HepG2 (cell line): ENCODE measurements around the gene TMEM184C. TPM values are rescaled to one million over a fixed set of nuclear protein-coding genes. Genes with fewer than 3 reads are reported as not detected.

ENCODE experiments used
- ATAC-seq: fragments of 200-7000 bp; cut with Tn5 transposase; 3 replicates; pipeline ENCODE4 v1.9.1; 2020; ENCODE audit warnings: mild to moderate bottlenecking, moderate library complexity
- BruUV-seq: library from RNA; stranded (reverse); fragments of 400-500 nt; replicated peaks from 2 replicates; lab custom pipeline; 2021; lab: Mats Ljungman, UMichigan
- CTCF ChIA-PET: fragments of 300-600 bp; formaldehyde crosslinking; extraction: SDS; loops from one replicate; lab custom pipeline; 2021; ENCODE audit warnings: low total read pairs, inconsistent platforms, low intra/inter-chr PET ratio; lab: Yijun Ruan, JAX
- POLR2A ChIA-PET: fragments of 350-600 bp; sonication (Branson Sonifier 250); formaldehyde crosslinking; loops from one replicate; lab custom pipeline; 2020; ENCODE audit warnings: antibody characterized with exemption, inconsistent platforms; lab: Yijun Ruan, JAX
- DNase-seq: peaks from one replicate; pipeline ENCODE4 v3.0.0-alpha.2; 2015; ENCODE audit warnings: low spot score
- FAIRE-seq: peaks from 3 replicates; lab custom pipeline; 2011; peaks lifted over from hg19 to GRCh38; lab: Jason Lieb, UNC
- H2AFZ ChIP-seq: one replicate; pipeline ENCODE4 v1.6.1; 2011; ENCODE audit warnings: low read length, inconsistent platforms
- H3K27ac ChIP-seq: fragments of 300-600 bp; 3 replicates; pipeline ENCODE4 v1.8.0; 2011; ENCODE audit warnings: mixed run types, mild to moderate bottlenecking, mixed read lengths, low read length, inconsistent platforms; ENCODE audit not compliant: insufficient read depth; ENCODE audit errors: extremely low read length
- H3K27me3 ChIP-seq, 2 experiments: fragments of 200-600 bp in 1 of 2; 2 replicates in 1 of 2; 3 replicates in 1 of 2; pipeline versions ENCODE4 v1.6.0 to v1.8.0; 2011; ENCODE audit warnings: low read length in 2 of 2, mild to moderate bottlenecking in 2 of 2, moderate library complexity in 2 of 2, inconsistent platforms in 1 of 2; ENCODE audit not compliant: insufficient read depth in 2 of 2, control insufficient read depth in 1 of 2
- H3K36me3 ChIP-seq, 2 experiments: fragments of 200-600 bp in 1 of 2; replicated peaks in 1 of 2; 2 replicates in 1 of 2; 3 replicates in 1 of 2; pipeline versions ENCODE4 v1.5.1 to v1.8.0; 2011; ENCODE audit warnings: low read length in 2 of 2, inconsistent platforms in 1 of 2; ENCODE audit not compliant: insufficient read depth in 2 of 2, control insufficient read depth in 1 of 2
- H3K4me1 ChIP-seq: 2 replicates; pipeline ENCODE4 v1.5.1; 2012; ENCODE audit warnings: low read length, inconsistent platforms; ENCODE audit not compliant: insufficient read depth
- H3K4me2 ChIP-seq: 2 replicates; pipeline ENCODE4 v1.6.0; 2011; ENCODE audit warnings: low read depth, low read length, inconsistent platforms
- H3K4me3 ChIP-seq, 3 experiments: fragments of 200-600 bp in 1 of 3; sonication (generic), shearing (Covaris generic) in 1 of 3; replicated peaks in 1 of 3; 2 replicates each; pipeline ENCODE4 v1.5.1; 2011 to 2016; ENCODE audit warnings: low read length in 3 of 3, inconsistent platforms in 2 of 3, low read depth in 2 of 3, mild to moderate bottlenecking in 2 of 3, control low read depth in 1 of 3, mixed read lengths in 1 of 3; ENCODE audit not compliant: insufficient read depth in 1 of 3
- H3K79me2 ChIP-seq: one replicate; pipeline ENCODE4 v1.6.1; 2011; ENCODE audit warnings: low read length, inconsistent platforms; ENCODE audit not compliant: insufficient read depth
- H3K9ac ChIP-seq: 2 replicates; pipeline ENCODE4 v1.6.0; 2011; ENCODE audit warnings: mild to moderate bottlenecking, low read depth, low read length, inconsistent platforms; ENCODE audit not compliant: insufficient read depth
- H3K9me3 ChIP-seq: 2 replicates; pipeline ENCODE4 v1.5.1; 2012; ENCODE audit warnings: mild to moderate bottlenecking, low read length
- H4K20me1 ChIP-seq: 2 replicates; pipeline ENCODE4 v1.6.0; 2011; ENCODE audit warnings: inconsistent platforms, mild to moderate bottlenecking, low read length, moderate library complexity; ENCODE audit not compliant: insufficient read depth
- CBFB ChIP-seq: sonication (generic); formaldehyde crosslinking; IDR thresholded peaks from 2 replicates; pipeline ENCODE4 v1.4.0; 2020; ENCODE audit warnings: missing genetic modification reagents
- HMG20B ChIP-seq: conservative IDR thresholded peaks from 2 replicates; pipeline ENCODE4 v1.6.1; 2016; ENCODE audit warnings: missing genetic modification reagents, missing compliant biosample characterization
- HNRNPH1 ChIP-seq: fragments of 200-400 bp; formaldehyde crosslinking; optimal IDR thresholded peaks from 2 replicates; pipeline ENCODE3; 2017; ENCODE audit warnings: mild to moderate bottlenecking, low read depth, low read length
- HNRNPUL1 ChIP-seq: fragments of 200-400 bp; formaldehyde crosslinking; IDR thresholded peaks from 2 replicates; pipeline ENCODE4 v1.6.1; 2017; ENCODE audit warnings: low read depth, mild to moderate bottlenecking, low read length, moderate library complexity
- IKZF4 ChIP-seq: sonication (generic); formaldehyde crosslinking; IDR thresholded peaks from 2 replicates; pipeline ENCODE4 v1.5.1; 2020; ENCODE audit warnings: borderline replicate concordance, mild to moderate bottlenecking, low read depth, missing genetic modification reagents; ENCODE audit errors: not compliant biosample characterization
- IRF2 ChIP-seq: IDR thresholded peaks from 2 replicates; pipeline ENCODE4 v1.6.1; 2018; ENCODE audit warnings: missing genetic modification reagents, missing compliant biosample characterization
- MTF2 ChIP-seq: sonication (generic); formaldehyde crosslinking; IDR thresholded peaks from 2 replicates; pipeline ENCODE4 v1.5.0; 2020; ENCODE audit warnings: missing genetic modification reagents, borderline replicate concordance
- NONO ChIP-seq, 2 experiments: fragments of 450-650 bp in 1 of 2; sonication (generic) in 1 of 2; formaldehyde crosslinking in 1 of 2; IDR thresholded peaks in 1 of 2; conservative IDR thresholded peaks in 1 of 2; 2 replicates each; pipeline versions ENCODE4 v1.6.1 to v1.8.0; 2017 to 2022; ENCODE audit warnings: mild to moderate bottlenecking in 1 of 2, missing genetic modification reagents in 1 of 2, moderate library complexity in 1 of 2
- PITX1 ChIP-seq: sonication (generic); formaldehyde crosslinking; IDR thresholded peaks from 2 replicates; pipeline ENCODE4 v1.5.1; 2020; ENCODE audit warnings: mild to moderate bottlenecking, missing genetic modification reagents
- SATB2 ChIP-seq: sonication (generic); formaldehyde crosslinking; IDR thresholded peaks from 2 replicates; pipeline ENCODE4 v1.5.0; 2020; ENCODE audit warnings: missing genetic modification reagents
- SETDB1 ChIP-seq: sonication (generic); formaldehyde crosslinking; IDR thresholded peaks from 2 replicates; pipeline ENCODE4 v1.5.1; 2020; ENCODE audit warnings: missing genetic modification reagents, mild to moderate bottlenecking, borderline replicate concordance
- ZBTB8A ChIP-seq: sonication (generic); formaldehyde crosslinking; IDR thresholded peaks from 2 replicates; pipeline ENCODE4 v1.4.0; 2020; ENCODE audit warnings: mild to moderate bottlenecking, low read depth, missing genetic modification reagents, borderline replicate concordance
- ZEB1 ChIP-seq: IDR thresholded peaks from 2 replicates; pipeline ENCODE4 v1.6.1; 2012; ENCODE audit warnings: mild to moderate bottlenecking, low read depth, inconsistent platforms; ENCODE audit not compliant: insufficient replicate concordance
- ZFP41 ChIP-seq: sonication (generic); formaldehyde crosslinking; IDR thresholded peaks from 2 replicates; pipeline ENCODE4 v1.4.0; 2020; ENCODE audit warnings: mild to moderate bottlenecking, missing genetic modification reagents, borderline replicate concordance
- ZFY ChIP-seq: sonication (generic); formaldehyde crosslinking; IDR thresholded peaks from 2 replicates; pipeline ENCODE4 v1.4.0; 2020; ENCODE audit warnings: missing genetic modification reagents
- ZNF382 ChIP-seq: sonication (generic); formaldehyde crosslinking; IDR thresholded peaks from 2 replicates; pipeline ENCODE4 v1.5.0; 2020; ENCODE audit warnings: missing genetic modification reagents, mild to moderate bottlenecking, borderline replicate concordance
- WGBS: methylation state at CpG from one replicate; pipeline ENCODE4 v1.1.6; 2017; ENCODE audit warnings: low lambda C conversion rate; 5-methylcytosine and 5-hydroxymethylcytosine counted together
- in situ Hi-C: cut with HindIII; loops from 2 replicates; pipeline ENCODE4 v1.10.0; 2017; ENCODE audit warnings: low pct_unique_long_range_greater_than_20kb; ENCODE audit not compliant: extremely low pct_ligation_motif_present
- intact Hi-C: fragments of 100-400 bp; cut with micrococcal nuclease; formaldehyde crosslinking; loops from one replicate; pipeline ENCODE4 v1.10.0; 2022; ENCODE audit not compliant: unreplicated experiment
- polyA plus RNA-seq, 8 experiments: library from polyadenylated mRNA; depleted of rRNA in 3 of 8; stranded (reverse) in 7 of 8; unstranded in 1 of 8; fragments of >200 nt; fragmentation: Illumina TruSeq in 4 of 8; extraction: Trizol in 4 of 8; gene quantifications; 2 replicates each; pipeline versions ENCODE4 v1.2.1 to v1.2.3, GENCODE V29; 2011 to 2016; ENCODE audit warnings: low read depth in 4 of 8, missing spikeins in 1 of 8, mixed read lengths in 1 of 8; ENCODE audit not compliant: insufficient read depth in 1 of 8
- total RNA-seq, 5 experiments: library from RNA; depleted of rRNA; stranded (reverse); fragments of >200 nt; fragmentation: Illumina TruSeq; extraction: Trizol; gene quantifications; 2 replicates each; pipeline ENCODE4 v1.2.3, GENCODE V29; 2016; ENCODE audit warnings: low read depth in 1 of 5
- TF ChIP-seq, protein P1 (sequence below): IDR thresholded peaks from 2 replicates; pipeline ENCODE4 v1.6.1; 2016; ENCODE audit warnings: low read depth, missing genetic modification reagents, missing compliant biosample characterization

TMEM184C gene
- total and polyA plus RNA-seq, 2 of the 13 experiments (the other 11 are each of a cell fraction or from before 2014, with no cell fraction given): 13.9 to 26.1 TPM

- ChIA-PET POLR2A (no interaction called here), CTCF (no interaction called here)
- TF ChIP-seq CBFB (no peak), IKZF4 (CRISPR knock-in tag) (no peak), SATB2 (CRISPR knock-in tag) (no peak), NONO (IDR thresholded peaks at IDR 0.05) (no peak), NONO (CRISPR knock-in tag; conservative IDR thresholded peaks at IDR 0.05) (no peak), ZBTB8A (CRISPR knock-in tag) (no peak), HNRNPUL1 (no peak), PITX1 (CRISPR knock-in tag) (no peak), HNRNPH1 (no peak), ZEB1 (no peak), ZFP41 (CRISPR knock-in tag) (no peak), IRF2 (CRISPR knock-in tag) (no peak), ZFY (no peak), ZNF382 (no peak), HMG20B (no peak), MTF2 (no peak), SETDB1 (CRISPR knock-in tag) (no peak)
- TF ChIP-seq, protein P1, sequence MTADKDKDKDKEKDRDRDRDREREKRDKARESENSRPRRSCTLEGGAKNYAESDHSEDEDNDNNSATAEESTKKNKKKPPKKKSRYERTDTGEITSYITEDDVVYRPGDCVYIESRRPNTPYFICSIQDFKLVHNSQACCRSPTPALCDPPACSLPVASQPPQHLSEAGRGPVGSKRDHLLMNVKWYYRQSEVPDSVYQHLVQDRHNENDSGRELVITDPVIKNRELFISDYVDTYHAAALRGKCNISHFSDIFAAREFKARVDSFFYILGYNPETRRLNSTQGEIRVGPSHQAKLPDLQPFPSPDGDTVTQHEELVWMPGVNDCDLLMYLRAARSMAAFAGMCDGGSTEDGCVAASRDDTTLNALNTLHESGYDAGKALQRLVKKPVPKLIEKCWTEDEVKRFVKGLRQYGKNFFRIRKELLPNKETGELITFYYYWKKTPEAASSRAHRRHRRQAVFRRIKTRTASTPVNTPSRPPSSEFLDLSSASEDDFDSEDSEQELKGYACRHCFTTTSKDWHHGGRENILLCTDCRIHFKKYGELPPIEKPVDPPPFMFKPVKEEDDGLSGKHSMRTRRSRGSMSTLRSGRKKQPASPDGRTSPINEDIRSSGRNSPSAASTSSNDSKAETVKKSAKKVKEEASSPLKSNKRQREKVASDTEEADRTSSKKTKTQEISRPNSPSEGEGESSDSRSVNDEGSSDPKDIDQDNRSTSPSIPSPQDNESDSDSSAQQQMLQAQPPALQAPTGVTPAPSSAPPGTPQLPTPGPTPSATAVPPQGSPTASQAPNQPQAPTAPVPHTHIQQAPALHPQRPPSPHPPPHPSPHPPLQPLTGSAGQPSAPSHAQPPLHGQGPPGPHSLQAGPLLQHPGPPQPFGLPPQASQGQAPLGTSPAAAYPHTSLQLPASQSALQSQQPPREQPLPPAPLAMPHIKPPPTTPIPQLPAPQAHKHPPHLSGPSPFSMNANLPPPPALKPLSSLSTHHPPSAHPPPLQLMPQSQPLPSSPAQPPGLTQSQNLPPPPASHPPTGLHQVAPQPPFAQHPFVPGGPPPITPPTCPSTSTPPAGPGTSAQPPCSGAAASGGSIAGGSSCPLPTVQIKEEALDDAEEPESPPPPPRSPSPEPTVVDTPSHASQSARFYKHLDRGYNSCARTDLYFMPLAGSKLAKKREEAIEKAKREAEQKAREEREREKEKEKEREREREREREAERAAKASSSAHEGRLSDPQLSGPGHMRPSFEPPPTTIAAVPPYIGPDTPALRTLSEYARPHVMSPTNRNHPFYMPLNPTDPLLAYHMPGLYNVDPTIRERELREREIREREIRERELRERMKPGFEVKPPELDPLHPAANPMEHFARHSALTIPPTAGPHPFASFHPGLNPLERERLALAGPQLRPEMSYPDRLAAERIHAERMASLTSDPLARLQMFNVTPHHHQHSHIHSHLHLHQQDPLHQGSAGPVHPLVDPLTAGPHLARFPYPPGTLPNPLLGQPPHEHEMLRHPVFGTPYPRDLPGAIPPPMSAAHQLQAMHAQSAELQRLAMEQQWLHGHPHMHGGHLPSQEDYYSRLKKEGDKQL: no peak
- no peak for FAIRE-seq
- H4K20me1 ChIP-seq: no peaks in the 10 kb centered on the region
- no peaks in the 10 kb centered on the region for H3K36me3 ChIP-seq
- H3K9ac ChIP-seq: no peak overlapping the region
- no peaks in the 10 kb centered on the region for H3K9me3 ChIP-seq
- in situ Hi-C loops (loop anchor here (25.0 kb wide), 1 partner anchor 566 kb away; no protein-coding TSS in a partner anchor), intact Hi-C loops (no loop called here)
- H3K79me2 ChIP-seq: no peaks in the 10 kb centered on the region
- no TSS peak for BruUV-seq
- ATAC-seq: no peak
- H3K4me2 ChIP-seq: no peak overlapping the region
- no peaks in the 10 kb centered on the region for H3K27me3 ChIP-seq
- no peak overlapping the region for H3K4me3 ChIP-seq
- no peak overlapping the region for H2AFZ ChIP-seq
- DNase-seq: no peak
- WGBS: 5% methylated on average over 3 of the region's 3 CpGs
- no peak overlapping the region for H3K27ac ChIP-seq
- H3K4me1 ChIP-seq: no peaks in the 10 kb centered on the region
Measured at GRCh38 chr4:147578593-147578992, 38.6 kb upstream of the TMEM184C start.
